BLaER1 treated with 17β-estradiol and CSF1 and Interleukin-3, amounts not matched to agents 10 nM and 100 nM (cell line): Measurements from ENCODE around the gene CADM1.
A peak's percentile ranks its signal among the peaks of the same experiment; 100 is the strongest.

Source experiments
- H3K27ac ChIP-seq, 11 experiments: shearing (Covaris generic); formaldehyde crosslinking; 2 replicates each; pipeline ENCODE4 v1.8.1; 2022
- H3K27me3 ChIP-seq, 11 experiments: shearing (Covaris generic); formaldehyde crosslinking; 2 replicates each; pipeline ENCODE4 v1.8.1; 2022
- H3K36me3 ChIP-seq, 11 experiments: shearing (Covaris generic); formaldehyde crosslinking; 2 replicates each; pipeline ENCODE4 v1.8.1; 2022
- H3K4me1 ChIP-seq, 10 experiments: shearing (Covaris generic); formaldehyde crosslinking; 2 replicates each; pipeline ENCODE4 v1.8.1; 2022
- H3K4me2 ChIP-seq, 11 experiments: shearing (Covaris generic); formaldehyde crosslinking; 2 replicates each; pipeline ENCODE4 v1.8.1; 2022
- H3K4me3 ChIP-seq, 10 experiments: shearing (Covaris generic); formaldehyde crosslinking; 2 replicates each; pipeline ENCODE4 v1.8.1; 2022
- H3K9ac ChIP-seq, 11 experiments: shearing (Covaris generic); formaldehyde crosslinking; 2 replicates each; pipeline ENCODE4 v1.8.1; 2022
- H3K9me3 ChIP-seq, 11 experiments: shearing (Covaris generic); formaldehyde crosslinking; replicated peaks in 1 of 11; 2 replicates each; pipeline ENCODE4 v1.8.1; 2022
- H4K20me1 ChIP-seq, 11 experiments: shearing (Covaris generic); formaldehyde crosslinking; 2 replicates each; pipeline ENCODE4 v1.8.1; 2022
- Cebpa-rat ChIP-seq, 11 experiments: shearing (Covaris generic); IDR thresholded peaks; 2 replicates each; pipeline ENCODE4 v1.8.1; 2022

Gene CADM1

DNA sequence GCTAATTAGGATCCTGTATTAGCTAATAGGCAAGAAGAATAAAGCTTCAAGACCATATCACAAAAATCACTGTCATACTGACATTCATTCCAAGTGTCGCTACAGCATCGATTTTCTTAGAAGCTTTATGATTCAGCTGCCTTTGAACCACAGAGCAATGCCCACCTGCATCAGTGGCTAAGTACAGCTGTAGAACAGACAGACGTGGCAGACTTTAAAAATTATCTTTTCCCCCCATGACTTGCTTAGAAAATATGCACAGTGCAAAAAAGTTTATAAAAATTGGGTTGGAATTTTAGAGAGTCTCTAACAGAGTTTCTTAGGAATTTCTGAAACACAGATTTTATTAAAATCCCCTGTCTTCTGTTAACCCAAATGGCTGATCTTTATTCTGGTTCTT is 120.8 kb downstream of the CADM1 start:
- H3K9me3 ChIP-seq, result no peaks in the 10 kb centered on the region
- no peaks in the 10 kb centered on the region for H3K27me3 ChIP-seq
- no peak for TF ChIP-seq Cebpa-rat (IDR thresholded peaks at IDR 0.05)
- no peaks in the 10 kb centered on the region for H3K36me3 ChIP-seq
- H3K4me3 ChIP-seq, result no peak overlapping the region
- no peaks in the 10 kb centered on the region for H4K20me1 ChIP-seq
- H3K9ac ChIP-seq, result no peak overlapping the region
- H3K4me2 ChIP-seq, result no peak overlapping the region
- no peak overlapping the region for H3K27ac ChIP-seq
- H3K4me1 ChIP-seq, result peaks cover 0 to 20% (median 0%) of the 10 kb centered on the region in 10 experiments; a peak in 4 of 20 replicates

GRCh38 chr11:115379528-115379927 is 124.7 kb downstream of the CADM1 start:
- TF ChIP-seq Cebpa-rat (IDR thresholded peaks at IDR 0.05), result no peak
- no peaks in the 10 kb centered on the region for H3K27me3 ChIP-seq
- no peaks in the 10 kb centered on the region for H3K9me3 ChIP-seq
- no peaks in the 10 kb centered on the region for H3K36me3 ChIP-seq
- H3K4me1 ChIP-seq, result peaks cover 0 to 20% (median 0%) of the 10 kb centered on the region in 10 experiments; a peak in 4 of 20 replicates
- no peaks in the 10 kb centered on the region for H4K20me1 ChIP-seq
- no peak overlapping the region for H3K27ac ChIP-seq
- H3K4me2 ChIP-seq, result peak overlapping the region in 2 of 11 experiments; percentile 36 to 55; a peak in 3 of 22 replicates
- no peak overlapping the region for H3K4me3 ChIP-seq
- no peak overlapping the region for H3K9ac ChIP-seq

- Histone ChIP-seq H3K9ac (no peak overlapping the region), H3K27ac (no peak overlapping the region), H3K4me3 (no peak overlapping the region), H4K20me1 (no peaks in the 10 kb centered on the region), H3K4me1 (peaks cover 0 to 20% (median 0%) of the 10 kb centered on the region in 10 experiments; a peak in 4 of 20 replicates), H3K36me3 (no peaks in the 10 kb centered on the region), H3K4me2 (no peak overlapping the region), H3K9me3 (no peaks in the 10 kb centered on the region), H3K27me3 (no peaks in the 10 kb centered on the region)
- TF ChIP-seq Cebpa-rat (IDR thresholded peaks at IDR 0.05), result no peak
These were observed 125.7 kb downstream of the CADM1 start for GRCh38 chr11:115378557-115378956.

GRCh38 chr11:115377882-115378296 is 126.3 kb downstream of the CADM1 start:
- Histone ChIP-seq H3K36me3 (no peaks in the 10 kb centered on the region), H3K4me1 (peaks cover 0 to 20% (median 0%) of the 10 kb centered on the region in 10 experiments; a peak in 4 of 20 replicates), H3K27ac (no peak overlapping the region), H3K9ac (no peak overlapping the region), H3K4me3 (no peak overlapping the region), H3K4me2 (no peak overlapping the region), H3K27me3 (no peaks in the 10 kb centered on the region), H3K9me3 (no peaks in the 10 kb centered on the region), H4K20me1 (no peaks in the 10 kb centered on the region)
- TF ChIP-seq Cebpa-rat (IDR thresholded peaks at IDR 0.05), result no peak

GRCh38 chr11:115368616-115369015 is 135.6 kb downstream of the CADM1 start:
- Histone ChIP-seq H3K27ac (no peak overlapping the region), H3K36me3 (no peaks in the 10 kb centered on the region)

GRCh38 chr11:115366826-115367225 is 137.4 kb downstream of the CADM1 start:
- Histone ChIP-seq H3K27ac (no peak overlapping the region), H3K4me1 (no peaks in the 10 kb centered on the region), H3K4me2 (no peak overlapping the region), H3K9me3 (no peaks in the 10 kb centered on the region), H4K20me1 (no peaks in the 10 kb centered on the region), H3K4me3 (no peak overlapping the region), H3K36me3 (no peaks in the 10 kb centered on the region), H3K9ac (no peak overlapping the region), H3K27me3 (no peaks in the 10 kb centered on the region)
- no peak for TF ChIP-seq Cebpa-rat (IDR thresholded peaks at IDR 0.05)

More at GRCh38 chr11:115368616-115369015, 135.6 kb downstream of the CADM1 start:
- Histone ChIP-seq H3K9ac (no peak overlapping the region), H3K9me3 (no peaks in the 10 kb centered on the region), H3K4me2 (no peak overlapping the region), H4K20me1 (no peaks in the 10 kb centered on the region), H3K4me1 (no peaks in the 10 kb centered on the region), H3K27me3 (no peaks in the 10 kb centered on the region), H3K4me3 (no peak overlapping the region)
- TF ChIP-seq Cebpa-rat (IDR thresholded peaks at IDR 0.05), result no peak

- Histone ChIP-seq H3K27ac (no peak overlapping the region), H4K20me1 (no peaks in the 10 kb centered on the region), H3K4me2 (no peak overlapping the region), H3K36me3 (no peaks in the 10 kb centered on the region), H3K27me3 (no peaks in the 10 kb centered on the region), H3K4me3 (no peak overlapping the region), H3K9me3 (no peaks in the 10 kb centered on the region), H3K9ac (no peak overlapping the region), H3K4me1 (no peaks in the 10 kb centered on the region)
- TF ChIP-seq Cebpa-rat (IDR thresholded peaks at IDR 0.05), result no peak
These were observed 138.3 kb downstream of the CADM1 start for GRCh38 chr11:115365907-115366306.

DNA sequence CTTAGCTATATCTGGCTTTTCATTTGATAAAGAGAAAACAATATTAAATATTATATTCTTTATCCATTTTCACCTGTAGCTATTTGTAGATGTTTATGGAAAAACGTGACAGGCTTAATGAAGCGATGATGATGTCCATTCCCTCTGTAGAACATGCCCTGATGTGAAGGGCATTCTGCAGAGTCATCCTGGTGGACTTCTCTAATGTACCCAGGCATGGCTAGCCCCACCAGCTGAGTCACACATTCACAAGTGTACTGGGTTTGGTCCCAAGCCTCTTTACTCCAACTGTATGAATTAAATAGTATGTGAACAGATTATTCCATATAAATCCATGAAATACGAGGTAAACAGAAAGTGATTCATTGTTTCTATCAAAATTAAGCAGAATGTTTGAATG is 139.3 kb downstream of the CADM1 start:
- H3K9ac ChIP-seq, result no peak overlapping the region
- no peaks in the 10 kb centered on the region for H3K4me1 ChIP-seq
- TF ChIP-seq Cebpa-rat (IDR thresholded peaks at IDR 0.05), result no peak
- H3K4me3 ChIP-seq, result no peak overlapping the region
- H4K20me1 ChIP-seq, result no peaks in the 10 kb centered on the region
- no peaks in the 10 kb centered on the region for H3K27me3 ChIP-seq
- no peak overlapping the region for H3K4me2 ChIP-seq
- no peak overlapping the region for H3K27ac ChIP-seq
- H3K9me3 ChIP-seq, result no peaks in the 10 kb centered on the region
- no peaks in the 10 kb centered on the region for H3K36me3 ChIP-seq

- Histone ChIP-seq H3K4me1 (no peaks in the 10 kb centered on the region), H3K4me3 (no peak overlapping the region), H3K9me3 (no peaks in the 10 kb centered on the region), H3K9ac (no peak overlapping the region), H3K4me2 (no peak overlapping the region), H4K20me1 (no peaks in the 10 kb centered on the region), H3K27ac (no peak overlapping the region), H3K27me3 (no peaks in the 10 kb centered on the region), H3K36me3 (no peaks in the 10 kb centered on the region)
- TF ChIP-seq Cebpa-rat (IDR thresholded peaks at IDR 0.05), result no peak
These were observed 140.3 kb downstream of the CADM1 start for GRCh38 chr11:115363921-115364320.

DNA sequence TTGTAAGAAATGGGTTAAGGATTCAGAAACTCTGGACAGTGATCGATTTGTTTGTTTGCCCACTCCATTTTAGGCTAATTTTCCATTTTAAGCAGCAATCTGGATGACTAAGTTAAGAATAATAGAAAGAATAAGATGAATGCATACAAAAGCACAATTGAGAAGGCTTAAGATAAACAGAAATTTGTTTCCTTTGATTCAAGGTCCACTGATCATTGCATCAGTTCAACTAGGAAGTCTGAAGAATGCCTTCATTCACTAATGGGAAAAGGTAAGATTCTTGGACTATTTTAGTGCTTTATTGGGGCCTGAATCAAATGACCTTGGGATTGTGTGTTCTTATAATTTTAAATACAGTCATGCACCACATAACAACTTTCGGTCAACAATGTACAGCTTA is 140.8 kb downstream of the CADM1 start:
- Histone ChIP-seq H3K36me3 (no peaks in the 10 kb centered on the region), H3K9me3 (no peaks in the 10 kb centered on the region), H3K4me2 (no peak overlapping the region), H3K4me3 (no peak overlapping the region), H3K9ac (no peak overlapping the region), H3K27me3 (no peaks in the 10 kb centered on the region), H3K27ac (no peak overlapping the region), H3K4me1 (no peaks in the 10 kb centered on the region), H4K20me1 (no peaks in the 10 kb centered on the region)
- no peak for TF ChIP-seq Cebpa-rat (IDR thresholded peaks at IDR 0.05)
